WTC11 (cell line): ENCODE data around the gene CFAP221.

Experiments used
- CREB1 ChIP-seq: sonication (generic); formaldehyde crosslinking; IDR thresholded peaks from 2 replicates; pipeline ENCODE4 v1.8.0; 2023; ENCODE audit warnings: mild to moderate bottlenecking, missing genetic modification reagents
- CTCF ChIP-seq: fragments of 200-600 bp; IDR thresholded peaks from 2 replicates; pipeline ENCODE4 v1.8.0; 2022; ENCODE audit warnings: antibody characterized with exemption
- FOXK1 ChIP-seq: sonication (generic); formaldehyde crosslinking; IDR thresholded peaks from 2 replicates; pipeline ENCODE4 v1.8.0; 2022; ENCODE audit warnings: mild to moderate bottlenecking, moderate library complexity, missing genetic modification reagents
- IRF2 ChIP-seq: sonication (generic); formaldehyde crosslinking; IDR thresholded peaks from 2 replicates; pipeline ENCODE4 v1.8.0; 2022; ENCODE audit warnings: low read depth, missing genetic modification reagents, borderline replicate concordance
- NR2C2 ChIP-seq: sonication (generic); formaldehyde crosslinking; IDR thresholded peaks from 2 replicates; pipeline ENCODE4 v1.8.0; 2022; ENCODE audit warnings: mild to moderate bottlenecking, missing genetic modification reagents
- RELA ChIP-seq: sonication (generic); formaldehyde crosslinking; IDR thresholded peaks from 2 replicates; pipeline ENCODE4 v1.8.1; 2022; ENCODE audit warnings: missing genetic modification reagents, mild to moderate bottlenecking, borderline replicate concordance
- SP1 ChIP-seq: sonication (generic); formaldehyde crosslinking; conservative IDR thresholded peaks from 2 replicates; pipeline ENCODE4 v1.8.1; 2022; ENCODE audit warnings: missing genetic modification reagents

- TF ChIP-seq NR2C2 (CRISPR knock-in tag) (no peak), IRF2 (CRISPR knock-in tag) (no peak), RELA (CRISPR knock-in tag) (no peak), CTCF (no peak), SP1 (CRISPR knock-in tag) (no peak), CREB1 (no peak), FOXK1 (CRISPR knock-in tag) (no peak)
Observed at GRCh38 chr2:119679526-119679837, 135.2 kb downstream of the CFAP221 start.
